Stomach (tissue), 4 donors: ENCODE data around the gene C3orf20.

Experiments used
- EP300 ChIP-seq: sonication (generic); formaldehyde crosslinking; IDR thresholded peaks from one replicate; pipeline ENCODE4 v1.6.1; 2017; ENCODE audit warnings: antibody characterized with exemption
- POLR2A ChIP-seq, 4 donors: fragments of 450-650 bp; IDR thresholded peaks; one replicate each; pipeline ENCODE4 v1.6.1; 2016; ENCODE audit warnings: antibody characterized with exemption in 4 of 4, control low read depth in 2 of 4, mild to moderate bottlenecking in 1 of 4, moderate library complexity in 1 of 4

GRCh38 chr3:14801668-14802380 lies 126.9 kb downstream of the C3orf20 start:
- TF ChIP-seq POLR2A (IDR thresholded peaks at IDR 0.05) = no peak
- TF ChIP-seq EP300 = no peak
